ENCODE data around the gene TPSD1.
"Not testable (repeated sequence)": the region's sequence is repeated elsewhere in the genome, so short reads cannot be mapped to it uniquely, and the experiment has no call there.

Gene TPSD1

DNA sequence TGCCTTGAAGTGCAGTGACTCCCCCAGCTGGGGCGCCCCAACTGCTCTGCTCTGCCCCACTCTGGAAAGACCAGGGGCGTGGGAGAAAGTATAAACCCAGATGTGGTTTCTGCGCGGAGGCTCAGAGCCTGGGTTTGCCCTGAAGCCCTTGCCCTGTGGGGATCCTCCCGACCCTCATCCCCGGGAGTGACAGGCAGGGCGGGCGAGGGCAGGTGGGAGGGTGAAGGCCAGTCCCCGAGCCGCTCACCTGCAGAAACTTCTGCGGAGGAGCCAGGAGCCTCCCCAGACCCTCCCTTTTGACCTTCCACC, 3.8 kb downstream of the TPSD1 start:
- Mint-ChIP-seq H3K4me3 (no peak overlapping the region), H3K4me1 (ENCODE audit: low read depth) (peaks cover 5% of the 10 kb centered on the region), H3K9me3 (peaks cover 9% of the 10 kb centered on the region), H3K27ac (no peak overlapping the region), H3K36me3 (ENCODE audit: low read depth) (no peaks in the 10 kb centered on the region), H3K27me3 (peaks cover 52% of the 10 kb centered on the region)
- intact Hi-C loops (cut with micrococcal nuclease): no loop called here

DNA sequence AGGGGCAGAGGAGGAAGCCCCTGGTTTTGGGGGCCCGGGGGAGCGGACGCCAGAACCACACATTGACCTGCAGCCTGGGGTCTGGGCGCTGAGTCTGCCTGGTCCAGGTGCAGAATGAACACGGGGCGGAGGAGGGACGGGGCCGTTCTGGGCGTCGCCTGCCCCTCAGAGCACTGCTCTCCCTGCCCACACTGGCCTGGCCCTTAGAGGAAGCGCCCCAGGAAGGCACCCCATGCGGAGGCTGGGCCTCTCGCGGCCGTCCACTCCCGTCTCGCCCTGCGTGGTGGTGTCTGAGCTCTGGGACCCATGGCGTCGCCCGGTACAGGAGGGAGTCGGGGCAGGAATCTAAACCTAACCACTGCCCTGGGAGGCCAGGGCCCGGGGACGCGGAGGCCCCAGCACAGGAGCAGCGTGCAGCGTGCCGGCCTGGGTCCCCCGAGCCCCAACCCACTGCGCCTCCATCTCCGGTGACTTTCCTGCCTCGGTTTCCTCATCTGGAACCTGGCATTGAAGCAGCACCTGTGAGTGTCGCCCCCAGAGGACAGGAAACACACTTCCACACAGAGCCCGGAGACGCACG, 4.3 kb downstream of the TPSD1 start:
- no peak overlapping the region for H3K27ac Mint-ChIP-seq
- peaks cover 51% of the 10 kb centered on the region for H3K27me3 Mint-ChIP-seq
- intact Hi-C loops (cut with micrococcal nuclease): no loop called here
- no peaks in the 10 kb centered on the region for H3K36me3 Mint-ChIP-seq (ENCODE audit: low read depth)
- peaks cover 10% of the 10 kb centered on the region for H3K9me3 Mint-ChIP-seq
- H3K4me1 Mint-ChIP-seq (ENCODE audit: low read depth): peaks cover 5% of the 10 kb centered on the region
- no peak overlapping the region for H3K4me3 Mint-ChIP-seq

DNA sequence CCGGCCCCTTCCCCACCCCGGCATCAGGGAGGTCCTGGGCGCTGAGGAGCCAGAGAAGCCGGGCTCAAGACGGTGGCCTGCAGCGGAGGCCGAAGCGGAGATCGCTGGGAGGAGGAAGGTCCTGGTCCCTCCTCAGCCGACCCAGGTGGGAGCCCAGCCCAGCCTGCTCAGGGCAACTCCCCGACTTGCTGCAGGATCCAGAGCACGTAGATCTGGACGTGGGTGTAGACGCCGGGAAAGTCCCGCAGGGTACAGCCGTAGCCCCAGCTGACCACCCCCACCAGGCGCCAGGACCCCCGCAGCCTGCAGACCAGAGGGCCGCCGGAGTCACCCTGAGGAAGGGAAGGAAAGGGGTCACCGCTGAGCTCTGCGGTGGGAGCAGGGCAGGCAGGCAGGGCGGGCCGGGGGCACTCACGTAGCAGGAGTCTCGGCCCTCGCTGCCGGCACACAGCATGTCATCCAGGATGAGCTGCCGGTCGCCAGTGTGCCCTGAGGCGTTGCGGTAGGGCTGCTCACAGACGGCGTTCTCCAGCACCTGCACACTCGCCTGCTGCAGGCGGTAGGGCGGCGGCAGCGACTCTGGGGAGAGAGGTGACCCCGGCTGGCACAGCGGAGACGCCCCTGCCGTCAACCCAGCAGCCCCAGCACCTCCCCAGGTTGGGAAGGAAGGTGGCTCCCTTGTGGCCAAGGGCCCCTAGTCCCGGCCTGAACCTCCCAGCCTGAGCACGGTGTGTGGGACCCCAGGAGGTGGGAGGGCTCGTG, 5.4 kb downstream of the TPSD1 start:
- Mint-ChIP-seq H3K36me3 (ENCODE audit: low read depth) (no peaks in the 10 kb centered on the region), H3K27me3 (peaks cover 49% of the 10 kb centered on the region), H3K4me1 (ENCODE audit: low read depth) (peaks cover 5% of the 10 kb centered on the region), H3K4me3 (no peak overlapping the region), H3K9me3 (peaks cover 10% of the 10 kb centered on the region), H3K27ac (no peak overlapping the region)
- intact Hi-C loops (cut with micrococcal nuclease): no loop called here

DNA sequence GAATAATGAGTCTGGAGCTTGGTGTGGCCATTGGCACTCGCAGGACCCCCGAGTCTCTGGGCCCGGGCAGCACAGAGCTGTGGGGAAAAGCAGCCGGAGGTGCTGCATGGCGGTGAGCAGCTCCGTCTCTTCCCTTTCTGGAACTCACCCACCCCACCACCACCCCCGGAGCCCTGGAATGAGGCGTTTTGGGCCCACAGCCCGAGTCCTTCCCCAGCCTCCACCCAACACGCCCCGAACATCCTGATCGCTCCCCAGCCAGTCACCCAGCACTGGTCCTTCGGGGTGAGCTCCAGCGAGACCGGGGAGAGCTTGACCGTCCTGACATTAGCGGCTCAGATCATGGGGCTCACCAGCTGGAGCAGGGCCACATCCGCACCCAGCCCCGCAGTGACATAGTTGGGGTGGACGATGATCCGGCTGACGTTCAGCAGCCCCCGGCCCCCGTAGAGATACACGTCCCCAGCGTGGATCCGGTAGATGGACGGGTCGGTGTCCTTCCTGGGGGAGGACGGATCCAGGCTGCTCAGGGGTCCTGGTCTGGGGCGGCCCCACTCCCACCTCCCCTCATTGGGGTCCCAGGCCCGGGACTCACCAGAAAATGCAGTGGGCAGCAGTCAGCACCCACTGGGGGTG, 6.5 kb downstream of the TPSD1 start:
- no peak overlapping the region for H3K4me3 Mint-ChIP-seq
- H3K27me3 Mint-ChIP-seq: peaks cover 50% of the 10 kb centered on the region
- H3K27ac Mint-ChIP-seq: no peak overlapping the region
- H3K4me1 Mint-ChIP-seq (ENCODE audit: low read depth): peaks cover 5% of the 10 kb centered on the region
- peaks cover 10% of the 10 kb centered on the region for H3K9me3 Mint-ChIP-seq
- intact Hi-C loops (cut with micrococcal nuclease): no loop called here
- H3K36me3 Mint-ChIP-seq (ENCODE audit: low read depth): no peaks in the 10 kb centered on the region

DNA sequence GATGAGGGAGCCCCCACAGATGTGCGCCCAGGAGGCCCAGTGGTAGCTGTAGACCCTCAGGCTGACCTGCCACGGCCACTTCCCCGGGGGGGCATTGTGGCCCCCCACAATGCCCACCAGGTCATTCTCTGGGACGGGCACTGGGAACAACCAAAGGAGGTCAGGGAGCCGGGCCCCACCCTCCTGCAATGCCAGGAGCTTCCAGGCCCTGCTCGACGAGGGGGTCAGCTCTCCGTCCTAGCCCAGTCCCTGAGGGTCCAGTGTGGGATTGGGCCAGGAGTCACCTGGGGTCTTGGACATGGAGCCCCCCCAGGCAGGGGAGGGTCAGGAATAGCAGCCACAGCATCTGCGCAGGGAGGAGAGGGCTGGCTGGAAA, 7.0 kb downstream of the TPSD1 start:
- no peaks in the 10 kb centered on the region for H3K36me3 Mint-ChIP-seq (ENCODE audit: low read depth)
- intact Hi-C loops (cut with micrococcal nuclease): no loop called here
- peaks cover 10% of the 10 kb centered on the region for H3K9me3 Mint-ChIP-seq
- H3K4me1 Mint-ChIP-seq (ENCODE audit: low read depth): peaks cover 5% of the 10 kb centered on the region
- no peak overlapping the region for H3K4me3 Mint-ChIP-seq
- H3K27me3 Mint-ChIP-seq: peaks cover 50% of the 10 kb centered on the region
- H3K27ac Mint-ChIP-seq: no peak overlapping the region

DNA sequence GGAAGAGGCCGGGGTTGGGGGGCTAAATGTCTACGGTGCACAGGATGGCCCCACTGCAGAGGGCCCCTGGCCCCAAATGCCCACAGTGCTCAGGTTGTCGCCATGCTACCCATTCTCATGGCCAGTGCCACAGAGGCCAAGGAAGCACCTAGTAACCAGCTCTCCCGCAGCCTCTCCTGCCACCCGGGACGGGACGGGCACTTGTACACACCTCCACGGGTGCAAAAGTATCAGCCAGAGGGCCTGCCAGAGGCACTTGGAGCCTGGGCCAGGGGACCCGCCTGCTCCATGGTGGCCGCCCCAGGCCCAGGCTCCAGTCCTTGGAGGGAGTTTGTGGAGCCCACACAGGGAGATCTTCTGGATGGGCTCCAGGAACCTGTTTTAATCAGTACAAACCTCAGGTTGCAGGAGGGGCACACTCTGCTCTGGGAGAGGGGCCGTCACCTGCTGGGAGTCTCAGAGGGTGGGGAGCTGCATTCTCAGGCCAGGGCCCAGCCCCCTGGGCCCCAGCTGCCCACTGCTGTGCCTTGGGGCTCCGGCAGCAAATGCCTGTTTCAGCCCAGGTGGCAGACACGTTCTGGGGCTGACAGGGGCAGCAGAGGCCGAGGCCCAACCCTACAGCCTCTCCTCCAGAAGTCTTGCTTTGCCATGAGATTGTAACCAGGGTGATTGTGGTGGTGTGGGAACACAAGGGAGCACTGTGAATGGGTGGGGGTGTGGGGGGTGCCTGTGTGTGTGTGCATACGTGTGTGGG, 7.9 kb downstream of the TPSD1 start:
- Mint-ChIP-seq H3K27ac (no peak overlapping the region), H3K4me3 (no peak overlapping the region), H3K4me1 (ENCODE audit: low read depth) (peaks cover 4% of the 10 kb centered on the region), H3K9me3 (peaks cover 10% of the 10 kb centered on the region), H3K27me3 (peaks cover 47% of the 10 kb centered on the region), H3K36me3 (ENCODE audit: low read depth) (no peaks in the 10 kb centered on the region)
- intact Hi-C loops (cut with micrococcal nuclease): no loop called here

DNA sequence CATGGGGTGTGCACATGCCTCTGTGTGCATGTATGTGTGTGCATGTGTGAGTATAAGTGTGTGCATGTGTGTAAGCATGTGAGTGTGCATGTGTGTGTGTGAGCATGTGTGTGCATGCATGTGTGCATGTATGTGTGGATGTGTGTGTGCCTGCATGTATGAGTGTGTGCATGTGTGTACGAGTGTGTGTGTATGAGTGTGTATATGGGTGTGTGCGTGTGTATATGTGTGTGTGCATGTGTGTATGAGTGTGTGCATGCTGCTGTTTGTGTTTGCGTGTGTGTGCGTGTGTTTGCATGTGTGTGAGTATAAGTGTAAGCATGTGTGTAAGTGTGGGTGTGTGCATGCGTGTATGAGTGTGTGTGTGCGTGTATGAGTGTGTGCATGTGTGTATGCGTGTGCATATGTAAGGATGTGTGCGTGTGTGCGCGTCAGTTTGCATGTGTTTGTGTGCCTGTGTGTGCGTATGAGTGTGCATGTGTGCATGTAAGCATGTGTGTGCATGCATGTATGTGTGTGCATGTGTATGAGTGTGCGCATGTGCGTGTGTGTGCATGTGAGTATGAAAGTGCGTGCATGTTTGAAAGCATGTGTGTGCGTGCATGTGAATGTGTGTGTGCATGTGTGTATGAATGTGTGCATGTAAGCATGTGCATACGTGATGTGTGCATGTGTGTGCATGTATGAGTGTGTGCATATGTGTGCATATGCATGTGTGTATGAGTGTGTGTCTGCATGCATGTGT, 8.6 kb downstream of the TPSD1 start:
- intact Hi-C loops (cut with micrococcal nuclease): no loop called here
- Mint-ChIP-seq H3K9me3 (peaks cover 10% of the 10 kb centered on the region), H3K27ac (no peak overlapping the region), H3K27me3 (peaks cover 39% of the 10 kb centered on the region), H3K4me3 (no peak overlapping the region), H3K4me1 (ENCODE audit: low read depth) (no peaks in the 10 kb centered on the region), H3K36me3 (ENCODE audit: low read depth) (no peaks in the 10 kb centered on the region)

DNA sequence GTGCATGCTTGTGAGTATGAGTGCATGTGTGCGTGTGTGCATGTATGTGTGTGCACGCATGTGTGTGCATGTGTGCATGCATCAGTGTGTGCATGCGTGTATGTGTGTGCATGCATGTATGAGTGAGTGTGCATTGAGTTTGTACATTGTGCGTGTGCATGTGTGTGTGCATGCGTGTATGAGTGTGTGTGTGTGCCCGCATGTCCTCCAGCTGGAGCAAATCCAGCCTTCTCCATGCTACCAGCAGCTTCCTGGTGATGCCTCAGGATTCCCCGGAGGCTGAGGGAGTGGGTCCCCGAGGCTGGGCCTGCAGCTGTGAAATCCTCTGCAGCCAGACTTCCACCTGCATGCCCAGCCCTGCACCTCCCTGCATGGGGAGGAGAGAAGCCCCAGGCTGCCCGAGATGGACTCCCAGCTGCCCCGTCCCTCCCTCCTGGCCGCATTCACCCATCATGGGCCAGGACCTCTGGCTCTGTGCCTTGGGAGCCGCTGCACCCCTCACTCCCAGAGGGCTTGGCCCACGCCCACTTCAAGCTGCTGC, 9.3 kb downstream of the TPSD1 start:
- Mint-ChIP-seq H3K27ac (no peak overlapping the region), H3K36me3 (ENCODE audit: low read depth) (no peaks in the 10 kb centered on the region), H3K4me1 (ENCODE audit: low read depth) (no peaks in the 10 kb centered on the region), H3K4me3 (no peak overlapping the region), H3K27me3 (peaks cover 33% of the 10 kb centered on the region), H3K9me3 (peaks cover 10% of the 10 kb centered on the region)
- intact Hi-C loops (cut with micrococcal nuclease): no loop called here

DNA sequence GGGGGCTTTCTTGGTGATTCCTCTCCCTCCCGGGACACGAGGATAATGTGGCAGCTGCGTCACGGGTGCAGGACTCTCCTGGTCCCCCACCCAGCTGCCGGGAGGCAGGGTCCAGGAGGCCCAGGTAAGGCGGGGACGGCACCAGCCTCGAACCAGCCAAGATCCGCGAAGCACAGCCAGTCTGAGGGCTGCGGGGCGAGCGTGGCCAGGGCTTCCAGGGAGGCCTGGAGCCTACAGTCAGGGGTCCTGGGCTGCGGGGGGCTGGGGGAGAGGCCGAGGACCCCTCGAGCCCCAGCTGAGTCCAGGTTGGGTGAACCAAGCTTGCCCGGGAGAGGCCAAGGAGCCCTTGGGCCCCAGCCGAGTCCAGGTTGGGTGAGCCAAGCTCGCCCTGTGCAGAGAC, 10.0 kb downstream of the TPSD1 start:
- no peak overlapping the region for H3K4me3 Mint-ChIP-seq
- H3K9me3 Mint-ChIP-seq: peaks cover 10% of the 10 kb centered on the region
- no peaks in the 10 kb centered on the region for H3K36me3 Mint-ChIP-seq (ENCODE audit: low read depth)
- peaks cover 27% of the 10 kb centered on the region for H3K27me3 Mint-ChIP-seq
- intact Hi-C loops (cut with micrococcal nuclease): no loop called here
- no peaks in the 10 kb centered on the region for H3K4me1 Mint-ChIP-seq (ENCODE audit: low read depth)
- no peak overlapping the region for H3K27ac Mint-ChIP-seq

DNA sequence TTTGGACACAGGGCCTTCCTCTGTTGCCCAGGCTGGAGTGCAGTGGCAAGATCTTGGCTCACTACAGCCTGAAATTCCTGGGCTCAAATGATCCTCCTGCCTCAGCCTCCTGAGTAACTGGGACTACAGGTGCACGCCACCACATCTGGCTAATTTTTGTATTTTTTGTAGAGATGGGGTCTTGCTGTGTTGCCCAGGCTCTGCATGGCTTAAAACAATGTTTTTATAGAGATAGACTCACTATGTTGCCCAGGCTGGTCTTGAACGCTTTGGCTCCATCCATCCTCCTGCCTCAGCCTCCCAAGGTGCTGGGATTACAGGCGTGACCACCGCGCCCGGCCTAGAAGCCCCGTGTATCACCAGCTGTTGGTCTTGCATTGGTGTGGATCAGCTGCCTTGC, 13.5 kb downstream of the TPSD1 start:
- H3K9me3 Mint-ChIP-seq; H3K36me3 Mint-ChIP-seq (ENCODE audit: low read depth); intact Hi-C loops (cut with micrococcal nuclease); H3K27ac Mint-ChIP-seq; H3K4me1 Mint-ChIP-seq (ENCODE audit: low read depth); H3K4me3 Mint-ChIP-seq: not testable (repeated sequence)
- peaks cover 17% of the 10 kb centered on the region for H3K27me3 Mint-ChIP-seq

DNA sequence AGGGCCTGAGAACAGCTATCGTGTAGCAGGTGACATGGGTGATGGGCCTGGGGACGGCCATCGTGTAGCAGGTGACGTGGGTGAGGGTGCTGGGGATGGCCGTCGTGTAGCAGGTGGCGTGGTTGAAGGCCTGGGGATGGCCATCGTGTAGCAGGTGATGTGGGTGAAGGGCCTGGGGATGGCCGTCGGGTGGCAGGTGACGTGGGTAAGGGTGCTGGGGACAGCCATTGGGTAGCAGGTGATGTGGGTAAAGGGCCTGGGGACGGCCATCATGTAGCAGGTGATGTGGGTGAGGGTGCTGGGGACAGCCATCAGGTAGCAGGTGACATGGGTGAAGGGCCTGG, 15.5 kb downstream of the TPSD1 start:
- Mint-ChIP-seq H3K36me3 (ENCODE audit: low read depth) (no peaks in the 10 kb centered on the region), H3K4me3 (no peak overlapping the region), H3K27ac (no peak overlapping the region), H3K4me1 (ENCODE audit: low read depth) (peaks cover 5% of the 10 kb centered on the region), H3K27me3 (peaks cover 25% of the 10 kb centered on the region), H3K9me3 (no peaks in the 10 kb centered on the region)
- intact Hi-C loops (cut with micrococcal nuclease): no loop called here

DNA sequence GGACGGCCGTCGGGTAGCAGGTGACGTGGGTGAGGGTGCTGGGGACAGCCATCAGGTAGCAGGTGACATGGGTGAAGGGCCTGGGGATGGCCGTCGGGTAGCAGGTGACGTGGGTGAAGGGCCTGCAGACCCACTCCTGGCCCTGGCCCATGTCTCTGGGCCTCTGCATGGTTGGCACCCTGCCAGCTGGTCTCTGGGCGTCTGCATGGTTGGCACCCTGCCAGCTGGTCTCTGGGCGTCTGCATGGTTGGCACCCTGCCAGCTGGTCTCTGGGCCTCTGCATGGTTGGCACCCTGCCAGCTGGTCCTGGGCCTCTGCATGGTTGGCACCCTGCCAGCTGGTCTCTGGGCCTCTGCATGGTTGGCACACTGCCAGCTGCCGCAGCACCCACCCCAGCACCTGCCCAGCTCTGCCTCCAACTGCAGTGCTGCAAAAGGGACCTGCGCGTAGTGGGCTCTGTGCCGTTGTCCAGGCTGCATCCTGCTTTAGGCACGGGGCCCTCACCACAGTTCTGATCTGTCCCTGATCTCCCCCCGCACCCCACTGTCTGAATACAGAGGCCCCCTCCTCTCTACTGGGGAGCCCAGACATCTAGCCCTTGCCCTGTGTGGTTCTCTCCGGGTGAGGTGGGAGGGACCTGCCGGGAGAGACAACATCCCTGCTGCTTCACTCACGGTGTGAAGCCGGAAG, 16.0 kb downstream of the TPSD1 start:
- H3K4me1 Mint-ChIP-seq (ENCODE audit: low read depth); intact Hi-C loops (cut with micrococcal nuclease); H3K9me3 Mint-ChIP-seq; H3K4me3 Mint-ChIP-seq; H3K27ac Mint-ChIP-seq; H3K36me3 Mint-ChIP-seq (ENCODE audit: low read depth): not testable (repeated sequence)
- H3K27me3 Mint-ChIP-seq: peaks cover 23% of the 10 kb centered on the region

DNA sequence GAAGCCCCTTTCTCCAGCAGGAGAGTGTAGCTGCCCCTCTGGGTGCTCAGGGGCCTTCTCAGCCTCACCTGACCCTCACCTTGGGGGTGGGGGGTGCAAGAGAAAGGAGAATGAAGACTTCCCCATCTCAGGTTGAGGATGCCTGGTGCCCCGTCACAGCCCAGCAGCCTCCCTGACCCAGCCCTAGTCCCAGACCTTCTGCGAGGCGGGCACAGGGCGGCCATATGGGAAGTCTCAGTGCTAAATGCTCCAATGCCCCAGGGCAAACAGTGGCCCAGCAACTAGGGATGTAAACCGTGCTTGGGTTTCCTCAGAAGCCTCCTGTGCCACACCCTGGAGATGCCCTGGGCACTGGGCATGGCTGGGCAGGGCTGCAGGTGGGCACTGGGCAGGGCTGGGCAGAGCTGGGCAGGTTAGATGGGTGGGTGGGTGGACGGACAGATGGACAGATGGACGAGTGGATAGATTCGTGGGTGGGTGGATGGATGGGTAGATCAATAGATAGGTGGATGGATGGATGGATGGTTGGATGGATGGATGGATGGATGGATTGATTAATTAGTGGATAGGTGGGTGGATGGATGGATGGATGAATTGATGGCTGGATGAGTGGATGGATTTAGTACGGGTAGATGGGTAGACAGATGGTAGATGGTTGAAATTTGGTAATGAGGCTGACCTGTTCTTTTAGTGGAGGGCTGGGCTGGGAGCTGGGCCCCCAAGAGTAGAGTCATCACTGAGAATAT, 16.8 kb downstream of the TPSD1 start:
- H3K36me3 Mint-ChIP-seq (ENCODE audit: low read depth): no peaks in the 10 kb centered on the region
- H3K4me1 Mint-ChIP-seq (ENCODE audit: low read depth): peaks cover 5% of the 10 kb centered on the region
- H3K27ac Mint-ChIP-seq: no peak overlapping the region
- intact Hi-C loops (cut with micrococcal nuclease): no loop called here
- H3K27me3 Mint-ChIP-seq: peaks cover 29% of the 10 kb centered on the region
- H3K9me3 Mint-ChIP-seq: no peaks in the 10 kb centered on the region
- H3K4me3 Mint-ChIP-seq: no peak overlapping the region

Data from dendritic cell treated with granulocyte-macrophage colony-stimulating factor and Interleukin-4, amounts not matched to agents 40 ng/mL and 50 ng/mL, for 4 days (primary cell).